Ishikawa (cell line): ENCODE data around the gene SC5D.
A peak's percentile ranks its signal among the peaks of the same experiment; 100 is the strongest.

Experiments used
- CEBPB ChIP-seq: IDR thresholded peaks from 2 replicates; pipeline ENCODE4 v1.6.1; 2012
- CREB1 ChIP-seq: IDR thresholded peaks from 2 replicates; pipeline ENCODE4 v1.6.1; 2012; ENCODE audit warnings: low read depth
- EGR1 ChIP-seq: IDR thresholded peaks from 2 replicates; pipeline ENCODE4 v1.6.1; 2012
- EP300 ChIP-seq: IDR thresholded peaks from 2 replicates; pipeline ENCODE4 v1.6.1; 2012; ENCODE audit warnings: borderline replicate concordance
- FOXM1 ChIP-seq: IDR thresholded peaks from 2 replicates; pipeline ENCODE4 v1.6.1; 2012; ENCODE audit warnings: low read depth, borderline replicate concordance
- MAX ChIP-seq: IDR thresholded peaks from 2 replicates; pipeline ENCODE4 v1.6.1; 2012
- NFIC ChIP-seq: IDR thresholded peaks from 2 replicates; pipeline ENCODE4 v1.6.1; 2012
- RAD21 ChIP-seq: IDR thresholded peaks from 2 replicates; pipeline ENCODE4 v1.6.1; 2012; ENCODE audit warnings: low read depth
- REST ChIP-seq: IDR thresholded peaks from 2 replicates; pipeline ENCODE4 v1.6.1; 2012; ENCODE audit warnings: low read depth, mild to moderate bottlenecking
- TAF1 ChIP-seq: IDR thresholded peaks from 2 replicates; pipeline ENCODE4 v1.6.1; 2012; ENCODE audit warnings: low read depth, mild to moderate bottlenecking
- TCF12 ChIP-seq: IDR thresholded peaks from 2 replicates; pipeline ENCODE4 v1.6.1; 2012; ENCODE audit warnings: low read depth
- TEAD4 ChIP-seq: IDR thresholded peaks from 2 replicates; pipeline ENCODE4 v1.6.1; 2012
- USF1 ChIP-seq: IDR thresholded peaks from 2 replicates; pipeline ENCODE4 v1.6.1; 2012
- YY1 ChIP-seq: IDR thresholded peaks from 2 replicates; pipeline ENCODE4 v1.6.1; 2012; ENCODE audit warnings: low read depth
- ZBTB7A ChIP-seq: IDR thresholded peaks from 2 replicates; pipeline ENCODE4 v1.6.1; 2012; ENCODE audit warnings: low read depth

Gene SC5D

GRCh38 chr11:121338536-121338935, 46.0 kb downstream of the SC5D start:
- TF ChIP-seq EP300 (no peak), TCF12 (no peak), TEAD4 (no peak), YY1 (no peak), USF1 (no peak), EGR1 (no peak), FOXM1 (no peak), CEBPB (no peak), MAX (no peak), ZBTB7A (no peak), TAF1 (no peak), CREB1 (no peak)

- TF ChIP-seq NFIC = no peak
- no peak for TF ChIP-seq TAF1
- TF ChIP-seq RAD21 = no peak
- no peak for TF ChIP-seq CEBPB
- no peak for TF ChIP-seq USF1
- no peak for TF ChIP-seq ZBTB7A
- TF ChIP-seq TCF12 = no peak
- TF ChIP-seq CREB1 = no peak
- TF ChIP-seq FOXM1 = no peak
- TF ChIP-seq EGR1 = no peak
- TF ChIP-seq MAX = no peak
- TF ChIP-seq REST = no peak
- TF ChIP-seq EP300 = no peak
- no peak for TF ChIP-seq TEAD4
- TF ChIP-seq YY1 = no peak
Observed at GRCh38 chr11:121340032-121340580, 47.5 kb downstream of the SC5D start.

GRCh38 chr11:121341609-121342008, 49.0 kb downstream of the SC5D start:
- no peak for TF ChIP-seq YY1
- TF ChIP-seq CREB1 = no peak
- TF ChIP-seq USF1 = no peak
- no peak for TF ChIP-seq EGR1
- no peak for TF ChIP-seq REST
- no peak for TF ChIP-seq CEBPB

- TF ChIP-seq CEBPB (no peak), NFIC (peak; percentile 30; the same call in 1 of the 2 replicates)
Observed at GRCh38 chr11:121344824-121345223, 52.3 kb downstream of the SC5D start.

- TF ChIP-seq MAX (no peak), CEBPB (no peak), TCF12 (no peak), EP300 (no peak), USF1 (no peak), CREB1 (no peak), YY1 (no peak), NFIC (no peak), RAD21 (no peak), FOXM1 (no peak), EGR1 (no peak), TAF1 (no peak), ZBTB7A (no peak), REST (no peak), TEAD4 (no peak)
Observed at GRCh38 chr11:121347094-121347493, 54.5 kb downstream of the SC5D start.
